Hematopoietic multipotent progenitor cell (in vitro differentiated cells): ENCODE measurements around the gene NDUFAF8. TPM values are rescaled to one million over a fixed set of nuclear protein-coding genes. Genes with fewer than 3 reads are reported as not detected.

ENCODE experiments used
- DNase-seq, 3 donors: peaks; one replicate each; pipeline ENCODE4 v3.0.0-alpha.2; 2011 to 2015; ENCODE audit warnings: low read depth in 2 of 3, low spot score in 2 of 3
- total RNA-seq: library from RNA; depleted of rRNA; stranded (reverse); fragments of >200 nt; gene quantifications from one replicate; pipeline ENCODE4 v1.2.3, GENCODE V29; 2012

NDUFAF8 gene
- total RNA-seq, 1 donor: 17.0 TPM

GRCh38 chr17:81267390-81268067 is 28.4 kb downstream of the NDUFAF8 start:
- no peak for DNase-seq

DNA sequence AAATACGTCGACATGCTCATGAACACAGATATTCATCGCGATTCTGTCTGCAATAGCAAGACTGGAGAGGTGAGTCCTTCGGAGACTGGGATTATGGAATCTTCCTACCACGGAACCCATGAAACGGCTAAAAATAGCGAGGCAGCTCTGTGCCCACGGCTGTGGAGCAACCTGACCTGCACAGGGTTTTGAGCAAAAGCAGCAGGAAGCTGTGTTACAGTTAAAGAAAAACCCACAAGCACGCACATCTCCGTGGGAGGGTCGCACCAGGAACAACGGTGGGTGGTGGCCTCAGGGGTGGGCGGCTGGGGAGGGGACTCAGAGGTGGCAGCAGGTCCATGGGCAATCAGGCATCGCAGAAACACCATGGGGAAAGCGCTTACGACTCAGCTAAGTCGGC is 31.2 kb downstream of the NDUFAF8 start:
- no peak for DNase-seq

DNA sequence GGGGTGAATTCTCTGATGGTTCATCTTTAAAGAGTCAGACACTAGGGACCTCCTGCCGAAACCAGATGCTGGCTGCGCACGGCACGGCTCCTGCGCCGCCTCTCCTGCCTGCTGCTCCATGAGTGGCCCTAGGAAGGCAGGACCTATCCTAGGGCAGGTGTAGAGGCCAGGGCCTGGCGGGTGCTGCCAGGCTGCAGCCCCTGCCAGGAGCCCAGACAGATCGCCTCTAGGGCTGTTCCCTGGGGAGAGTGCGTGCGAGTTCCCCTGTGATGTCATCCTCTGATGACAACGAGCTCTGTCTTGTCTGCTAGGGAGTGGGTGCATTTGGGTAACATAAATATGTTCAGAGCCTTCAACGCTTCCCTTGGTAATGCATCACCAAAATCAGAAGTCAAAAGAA is 32.1 kb downstream of the NDUFAF8 start:
- DNase-seq: no peak

DNA sequence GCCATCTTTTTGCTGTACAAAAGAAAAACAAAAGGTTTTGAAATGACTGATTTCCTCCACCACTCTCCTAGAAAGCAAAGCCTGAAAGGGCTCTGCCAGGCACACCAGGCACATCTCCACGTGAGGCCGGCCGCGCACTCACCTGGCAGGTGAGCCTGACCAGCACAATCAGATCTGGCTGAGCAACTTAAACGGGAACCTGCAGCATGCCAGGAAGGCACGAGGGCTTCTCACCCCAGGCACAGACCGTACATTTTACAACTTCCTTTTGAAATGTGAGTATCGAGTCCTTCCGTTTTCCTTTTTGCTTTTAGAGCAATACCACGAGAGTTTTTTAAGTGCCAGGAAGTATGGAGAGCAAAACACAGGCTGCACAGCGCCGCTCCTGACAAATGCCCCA is 33.5 kb downstream of the NDUFAF8 start:
- peak in 1 of 3 donors; percentile 23 for DNase-seq

- no peak for DNase-seq
Observed at GRCh38 chr17:81273698-81274470, 34.8 kb downstream of the NDUFAF8 start.

- DNase-seq: no peak
Observed at GRCh38 chr17:81274471-81274855, 35.3 kb downstream of the NDUFAF8 start.

- no peak for DNase-seq
Observed at GRCh38 chr17:81276781-81277180, 37.7 kb downstream of the NDUFAF8 start.

- DNase-seq: no peak
Observed at GRCh38 chr17:81277421-81277820, 38.3 kb downstream of the NDUFAF8 start.

DNA sequence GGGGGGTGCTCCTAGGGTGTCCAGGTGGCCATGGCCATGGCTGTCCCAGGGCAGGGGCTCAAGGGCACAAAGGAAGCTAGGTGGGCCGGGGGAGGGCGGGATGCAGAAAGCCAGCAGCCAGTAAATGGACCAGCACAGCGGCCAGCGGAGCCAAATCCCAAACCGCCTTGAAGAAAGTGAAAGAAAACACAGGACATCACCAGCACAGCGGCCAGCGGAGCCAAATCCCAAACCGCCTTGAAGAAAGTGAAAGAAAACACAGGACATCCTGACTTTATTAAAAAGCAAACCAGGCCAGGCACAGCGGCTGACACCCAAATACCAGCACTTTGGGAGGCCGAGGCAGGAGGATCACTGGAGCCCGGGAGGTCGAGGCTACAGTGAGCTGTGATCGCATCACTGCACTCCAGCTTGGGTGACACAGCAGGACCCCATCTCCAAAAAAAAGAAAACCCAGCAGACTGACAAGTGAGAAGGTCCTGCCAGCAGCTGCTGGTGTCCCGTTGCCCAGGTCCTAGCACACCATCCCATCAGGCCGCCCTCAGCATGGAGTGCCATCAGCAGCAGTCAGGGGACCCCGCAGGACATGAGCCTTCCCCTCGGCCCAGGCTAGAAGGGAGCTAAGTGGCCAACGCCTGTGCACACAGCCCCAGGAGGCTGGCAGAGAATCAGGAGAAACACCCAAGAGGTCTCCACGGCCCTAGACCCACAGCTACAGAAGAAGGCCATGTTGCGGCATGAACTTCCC is 39.0 kb downstream of the NDUFAF8 start:
- no peak for DNase-seq

DNA sequence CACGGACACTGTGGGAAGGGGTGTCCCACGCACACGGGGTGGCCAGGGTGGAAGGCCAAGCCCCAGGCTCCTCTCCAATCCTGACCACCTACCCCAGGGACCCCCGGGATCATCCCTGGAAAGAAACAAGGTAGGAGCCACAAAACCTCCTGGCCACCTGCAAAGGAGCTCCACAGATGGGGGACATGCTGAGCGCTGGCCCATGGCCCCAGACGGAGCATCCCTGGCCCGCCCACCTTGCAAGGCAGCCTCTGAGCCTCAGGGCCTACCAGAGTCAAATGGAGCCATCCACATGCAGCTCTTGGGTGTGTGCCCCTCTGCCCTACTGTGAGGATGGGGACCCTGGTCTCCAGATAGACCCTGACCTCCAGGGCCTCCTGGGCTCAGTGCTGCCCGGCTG is 39.7 kb downstream of the NDUFAF8 start:
- no peak for DNase-seq

GRCh38 chr17:81279278-81280275 is 40.5 kb downstream of the NDUFAF8 start:
- DNase-seq: no peak

GRCh38 chr17:81280571-81280970 is 41.5 kb downstream of the NDUFAF8 start:
- DNase-seq: no peak

DNA sequence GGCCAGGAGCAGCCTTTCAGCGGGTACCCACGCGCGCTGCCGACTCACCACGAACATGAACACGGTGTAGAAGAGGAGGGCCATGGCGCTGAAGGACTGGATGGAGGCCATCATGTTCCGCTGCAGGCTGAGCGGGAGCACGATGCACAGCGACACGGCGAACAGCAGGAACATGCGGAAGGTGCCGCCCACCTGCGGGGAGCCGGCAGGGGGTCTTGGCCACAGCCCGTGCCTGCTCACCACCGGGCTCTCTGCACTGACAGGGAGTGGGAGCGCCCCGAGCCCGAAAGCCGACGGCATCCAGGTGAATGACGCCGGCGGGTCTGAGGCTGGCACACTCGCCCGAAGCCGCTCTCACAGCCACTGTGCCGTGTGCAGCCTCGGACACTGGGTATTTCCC is 43.0 kb downstream of the NDUFAF8 start:
- no peak for DNase-seq

- DNase-seq: no peak
Observed at GRCh38 chr17:81282876-81283275, 43.8 kb downstream of the NDUFAF8 start.

DNA sequence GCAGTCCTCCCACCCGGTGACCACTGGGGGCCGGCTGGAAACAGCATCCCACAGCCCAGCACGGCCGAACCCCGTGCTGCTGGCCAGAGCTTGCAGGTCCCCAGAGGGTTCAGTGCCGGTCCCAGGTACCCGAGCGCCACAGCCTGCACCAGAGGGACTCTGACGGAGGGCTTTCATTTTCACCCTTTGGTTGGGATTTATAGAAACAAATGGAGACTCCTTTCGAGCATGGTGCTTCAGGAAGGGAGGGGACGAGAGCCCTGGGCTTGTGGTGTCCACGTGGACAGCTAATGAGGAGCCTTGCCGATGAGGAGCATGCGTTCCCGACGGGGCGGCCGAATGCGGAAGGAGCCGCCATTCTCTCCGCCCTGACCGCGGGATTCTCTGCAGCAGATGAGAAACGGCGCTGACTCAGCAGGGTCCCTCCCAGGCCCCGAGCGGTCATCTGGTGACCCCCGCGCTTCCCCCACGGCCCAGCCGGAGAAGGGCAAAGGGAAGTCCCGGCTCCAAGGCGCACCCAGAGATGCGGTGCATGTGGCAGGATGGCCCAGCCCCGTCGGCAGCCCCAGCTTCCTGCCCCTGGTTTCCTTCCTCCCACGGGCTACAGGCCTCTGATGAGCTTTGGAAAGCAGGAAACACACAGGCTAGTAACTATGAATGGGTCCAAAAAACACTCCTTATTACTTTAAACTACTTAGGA is 46.2 kb downstream of the NDUFAF8 start:
- DNase-seq: peak in 2 of 3 donors; percentile 56 to 60

GRCh38 chr17:81285894-81286293 is 46.8 kb downstream of the NDUFAF8 start:
- no peak for DNase-seq

DNA sequence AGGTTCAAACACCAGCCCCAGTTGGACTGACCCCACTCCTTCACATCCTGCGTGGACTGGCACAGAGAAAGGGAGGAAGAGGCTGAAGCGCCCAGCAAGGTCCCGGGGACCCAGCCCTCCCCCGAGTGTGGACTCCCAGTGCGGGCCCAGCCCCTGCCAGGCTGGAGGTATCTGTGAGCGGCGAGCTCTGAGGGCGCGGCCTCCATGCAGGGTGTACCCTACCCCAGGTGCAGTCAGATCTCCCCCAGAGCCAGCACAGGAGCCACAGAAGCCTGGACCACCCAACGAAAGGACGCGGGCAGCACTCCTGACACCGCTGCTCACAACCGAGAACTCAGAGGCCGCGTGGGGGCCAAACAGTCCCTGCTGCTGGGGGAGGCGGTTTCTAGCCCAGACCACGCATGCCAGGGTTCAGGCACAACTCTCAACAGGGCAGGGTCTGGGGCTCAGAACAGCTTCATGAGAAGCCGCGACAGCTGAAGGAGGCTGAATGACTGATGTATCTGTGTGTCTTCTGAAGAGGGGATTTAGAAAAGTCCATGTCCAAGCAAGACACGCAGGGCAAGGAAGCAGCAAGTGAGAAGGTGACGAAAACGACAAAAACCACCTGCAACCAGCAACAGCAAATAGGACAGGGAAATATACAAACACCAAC is 47.5 kb downstream of the NDUFAF8 start:
- no peak for DNase-seq

- no peak for DNase-seq
Observed at GRCh38 chr17:81287152-81287551, 48.0 kb downstream of the NDUFAF8 start.

DNA sequence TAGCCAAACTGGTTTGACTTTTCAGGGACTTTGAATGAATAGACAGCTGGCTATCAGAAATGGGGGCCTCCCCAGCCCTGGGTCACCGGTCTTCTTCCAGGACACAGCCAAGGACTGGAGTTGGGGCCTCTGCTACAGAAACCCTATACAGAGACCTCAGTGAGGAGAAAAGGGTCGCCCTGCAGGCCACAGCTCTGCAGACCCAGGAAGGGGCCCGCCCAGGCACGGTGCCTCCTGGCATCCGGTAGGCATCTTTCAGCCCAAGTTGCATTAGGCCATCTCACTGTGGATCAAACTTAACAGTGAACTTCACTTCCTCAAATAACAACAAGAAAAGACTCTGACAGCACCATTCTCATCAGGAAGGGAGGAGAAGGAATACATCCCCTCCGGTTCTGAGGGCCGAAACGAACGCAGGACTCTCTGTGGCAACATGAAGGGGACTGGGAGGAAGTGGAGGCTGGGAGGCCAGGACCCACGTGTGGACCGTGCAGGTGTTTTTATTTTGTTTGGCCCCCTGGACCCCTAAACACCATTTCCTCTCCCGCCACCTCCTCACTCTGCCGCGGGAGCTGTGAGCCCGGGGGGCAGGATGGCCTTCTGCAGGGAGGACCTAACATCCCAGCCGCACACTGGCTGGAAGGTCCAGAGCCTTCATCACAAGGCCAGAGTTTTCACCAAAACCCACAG is 48.8 kb downstream of the NDUFAF8 start:
- DNase-seq: no peak
